GM19043 (cell line): ENCODE measurements around the gene CSNK1D.

ENCODE experiments used
- ATAC-seq: cut with Tn5 transposase; IDR thresholded peaks from one replicate; pipeline ENCODE4 v1.9.1; 2021; ENCODE audit warnings: low read depth; ENCODE audit not compliant: unreplicated experiment

Gene CSNK1D

GRCh38 chr17:82311971-82312370, 38.5 kb upstream of the CSNK1D start:
- ATAC-seq: no peak

- ATAC-seq: no peak
Measured at GRCh38 chr17:82310877-82311276, 37.4 kb upstream of the CSNK1D start.

GRCh38 chr17:82309656-82310570, 36.4 kb upstream of the CSNK1D start:
- ATAC-seq: no peak

GRCh38 chr17:82305727-82306300, 32.3 kb upstream of the CSNK1D start:
- no peak for ATAC-seq

GRCh38 chr17:82304826-82305726, 31.6 kb upstream of the CSNK1D start:
- no peak for ATAC-seq

- ATAC-seq: no peak
Measured at GRCh38 chr17:82303944-82304808, 30.7 kb upstream of the CSNK1D start.

- no peak for ATAC-seq
Measured at GRCh38 chr17:82302991-82303943, 29.8 kb upstream of the CSNK1D start.

GRCh38 chr17:82302568-82302963, 29.1 kb upstream of the CSNK1D start:
- no peak for ATAC-seq

- no peak for ATAC-seq
Measured at GRCh38 chr17:82301916-82302567, 28.5 kb upstream of the CSNK1D start.

GRCh38 chr17:82301300-82301915, 27.9 kb upstream of the CSNK1D start:
- ATAC-seq: no peak

- no peak for ATAC-seq
Measured at GRCh38 chr17:82300707-82301270, 27.3 kb upstream of the CSNK1D start.

- ATAC-seq: no peak
Measured at GRCh38 chr17:82300228-82300627, 26.7 kb upstream of the CSNK1D start.

GRCh38 chr17:82299452-82299851, 26.0 kb upstream of the CSNK1D start:
- no peak for ATAC-seq

GRCh38 chr17:82298538-82299421, 25.3 kb upstream of the CSNK1D start:
- no peak for ATAC-seq

GRCh38 chr17:82297714-82298537, 24.4 kb upstream of the CSNK1D start:
- no peak for ATAC-seq

- no peak for ATAC-seq
Measured at GRCh38 chr17:82297280-82297713, 23.8 kb upstream of the CSNK1D start.
